ENCODE measurements around the gene STAT5B. TPM values are rescaled to one million over a fixed set of nuclear protein-coding genes. Genes with fewer than 3 reads are reported as not detected.
A peak's percentile ranks its signal among the peaks of the same experiment; 100 is the strongest.
"Not testable (repeated sequence)": the region's sequence is repeated elsewhere in the genome, so short reads cannot be mapped to it uniquely, and the experiment has no call there.

Gene STAT5B
- total and polyA plus RNA-seq, 2 experiments from 2014 or later, result 26.8 to 62.4 TPM

DNA sequence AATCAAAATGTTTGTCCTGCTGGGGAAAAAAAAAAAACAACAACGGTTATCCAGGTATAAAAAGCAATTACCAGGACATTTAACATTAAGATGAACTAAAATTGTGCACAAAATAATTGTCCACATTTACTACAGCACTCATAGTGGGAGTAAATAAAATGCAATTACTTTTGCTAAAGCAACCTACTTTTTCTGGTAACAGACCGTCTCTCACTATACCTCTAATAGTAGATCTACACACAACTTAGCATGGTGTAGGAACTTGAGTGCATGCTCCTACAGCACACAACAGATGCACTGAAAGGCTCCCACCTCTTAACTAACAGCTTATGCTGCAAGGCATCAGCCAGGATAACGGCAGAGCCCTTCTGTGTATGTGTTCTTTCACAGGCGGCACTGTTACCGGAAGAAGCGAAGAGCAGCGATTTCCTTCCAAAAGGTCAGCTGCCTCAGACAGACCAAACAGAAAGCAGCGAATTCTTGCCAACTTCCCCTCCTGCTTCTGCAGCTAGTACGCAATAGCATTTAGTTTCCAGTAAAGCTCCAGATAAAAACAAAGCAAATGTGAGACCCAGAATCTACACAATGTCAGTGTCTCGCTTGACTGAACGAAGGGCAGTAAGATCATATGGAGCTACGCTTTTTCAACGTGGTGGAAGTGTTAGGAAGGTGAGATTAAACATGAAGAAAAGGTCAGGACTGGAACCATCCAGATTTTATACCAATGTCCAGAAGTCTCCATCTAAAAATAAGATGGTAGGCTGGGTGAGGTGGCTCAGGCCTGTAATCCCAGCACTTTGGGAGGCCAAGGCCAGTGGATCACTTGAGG is 27.6 kb downstream of the STAT5B start:
- Histone ChIP-seq H3K27me3 (no peaks in the 10 kb centered on the region), H3K36me3 (no peaks in the 10 kb centered on the region), H3K4me3 (no peak overlapping the region), H3K4me1 (ENCODE audit: low read depth) (peaks cover 9% of the 10 kb centered on the region), H3K9me3 (ENCODE audit: low read depth) (no peaks in the 10 kb centered on the region), H3K27ac (peak overlapping the region; percentile 48)
- TF ChIP-seq, protein P1, sequence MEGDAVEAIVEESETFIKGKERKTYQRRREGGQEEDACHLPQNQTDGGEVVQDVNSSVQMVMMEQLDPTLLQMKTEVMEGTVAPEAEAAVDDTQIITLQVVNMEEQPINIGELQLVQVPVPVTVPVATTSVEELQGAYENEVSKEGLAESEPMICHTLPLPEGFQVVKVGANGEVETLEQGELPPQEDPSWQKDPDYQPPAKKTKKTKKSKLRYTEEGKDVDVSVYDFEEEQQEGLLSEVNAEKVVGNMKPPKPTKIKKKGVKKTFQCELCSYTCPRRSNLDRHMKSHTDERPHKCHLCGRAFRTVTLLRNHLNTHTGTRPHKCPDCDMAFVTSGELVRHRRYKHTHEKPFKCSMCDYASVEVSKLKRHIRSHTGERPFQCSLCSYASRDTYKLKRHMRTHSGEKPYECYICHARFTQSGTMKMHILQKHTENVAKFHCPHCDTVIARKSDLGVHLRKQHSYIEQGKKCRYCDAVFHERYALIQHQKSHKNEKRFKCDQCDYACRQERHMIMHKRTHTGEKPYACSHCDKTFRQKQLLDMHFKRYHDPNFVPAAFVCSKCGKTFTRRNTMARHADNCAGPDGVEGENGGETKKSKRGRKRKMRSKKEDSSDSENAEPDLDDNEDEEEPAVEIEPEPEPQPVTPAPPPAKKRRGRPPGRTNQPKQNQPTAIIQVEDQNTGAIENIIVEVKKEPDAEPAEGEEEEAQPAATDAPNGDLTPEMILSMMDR (IDR thresholded peaks at IDR 0.05; ENCODE audit: low read depth, low read length), result no peak
- DNase-seq (ENCODE audit: low read depth in 1 of 2, low spot score in 1 of 2), result peak; percentile 42 to 98

- Histone ChIP-seq H3K27ac (no peak overlapping the region), H3K4me3 (no peak overlapping the region)
- TF ChIP-seq, protein P1 (IDR thresholded peaks at IDR 0.05; ENCODE audit: low read depth, low read length), result no peak
Measured at GRCh38 chr17:42247734-42248133, 28.5 kb downstream of the STAT5B start.

GRCh38 chr17:42246515-42246914 is 29.7 kb downstream of the STAT5B start:
- Histone ChIP-seq H3K4me1 (ENCODE audit: low read depth) (peaks cover 9% of the 10 kb centered on the region), H3K27me3 (no peaks in the 10 kb centered on the region), H3K36me3 (no peaks in the 10 kb centered on the region), H3K27ac (no peak overlapping the region), H3K4me3 (no peak overlapping the region), H3K9me3 (ENCODE audit: low read depth) (no peaks in the 10 kb centered on the region)
- no peak for DNase-seq (ENCODE audit: low read depth in 1 of 2, low spot score in 1 of 2)
- TF ChIP-seq, protein P1 (IDR thresholded peaks at IDR 0.05; ENCODE audit: low read depth, low read length), result no peak

More at GRCh38 chr17:42247734-42248133, 28.5 kb downstream of the STAT5B start:
- H3K9me3 ChIP-seq (ENCODE audit: low read depth), result no peaks in the 10 kb centered on the region
- peaks cover 9% of the 10 kb centered on the region for H3K4me1 ChIP-seq (ENCODE audit: low read depth)
- H3K36me3 ChIP-seq, result no peaks in the 10 kb centered on the region
- peak in 1 of 2 donors; percentile 88 for DNase-seq (ENCODE audit: low read depth in 1 of 2, low spot score in 1 of 2)
- H3K27me3 ChIP-seq, result no peaks in the 10 kb centered on the region

DNA sequence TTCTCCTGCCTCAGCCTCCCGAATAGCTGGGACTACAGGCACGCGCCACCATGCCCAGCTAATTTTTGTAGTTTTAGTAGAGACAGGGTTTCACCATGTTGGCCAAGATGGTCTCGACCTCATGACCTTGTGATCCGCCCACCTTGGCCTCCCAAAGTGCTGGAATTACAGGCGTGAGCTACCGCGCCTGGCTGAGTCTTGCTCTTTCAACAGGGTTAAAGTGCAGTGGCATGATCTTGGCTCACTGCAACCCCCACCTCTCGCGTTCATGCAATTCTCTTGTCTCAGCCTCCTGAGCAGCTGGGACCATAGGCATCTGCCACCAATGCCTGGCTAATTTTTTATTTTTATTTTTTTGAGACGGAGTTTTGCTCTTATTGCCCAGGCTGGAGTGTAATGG is 31.0 kb downstream of the STAT5B start:
- H3K27me3 ChIP-seq; H3K9me3 ChIP-seq (ENCODE audit: low read depth); H3K4me3 ChIP-seq; DNase-seq (ENCODE audit: low read depth in 1 of 2, low spot score in 1 of 2); H3K27ac ChIP-seq; H3K36me3 ChIP-seq; H3K4me1 ChIP-seq (ENCODE audit: low read depth): not testable (repeated sequence)

GRCh38 chr17:42244116-42244515 is 32.1 kb downstream of the STAT5B start:
- not testable (repeated sequence) for H3K27me3 ChIP-seq; H3K9me3 ChIP-seq (ENCODE audit: low read depth); H3K36me3 ChIP-seq; H3K4me3 ChIP-seq; DNase-seq (ENCODE audit: low read depth in 1 of 2, low spot score in 1 of 2); H3K27ac ChIP-seq; H3K4me1 ChIP-seq (ENCODE audit: low read depth)

GRCh38 chr17:42243493-42243982 is 32.7 kb downstream of the STAT5B start:
- Histone ChIP-seq H3K4me1 (ENCODE audit: low read depth) (peaks cover 9% of the 10 kb centered on the region), H3K4me3 (no peak overlapping the region), H3K27me3 (no peaks in the 10 kb centered on the region), H3K27ac (peak overlapping the region; percentile 3), H3K9me3 (ENCODE audit: low read depth) (no peaks in the 10 kb centered on the region), H3K36me3 (no peaks in the 10 kb centered on the region)
- DNase-seq (ENCODE audit: low read depth in 1 of 2, low spot score in 1 of 2), result no peak
- TF ChIP-seq, protein P1 (IDR thresholded peaks at IDR 0.05; ENCODE audit: low read depth, low read length), result no peak

Measured in cardiac muscle cell (in vitro differentiated cells and primary cell).